ENCODE results near the gene KRTAP20-3. TPM values are rescaled to one million over a fixed set of nuclear protein-coding genes. Genes with fewer than 3 reads are reported as not detected.

Gene KRTAP20-3
- not detected for total RNA-seq
- long read RNA-seq = 0 reads

GRCh38 chr21:30642564-30642963 is at the start of gene KRTAP20-3:
TSS of gene KRTAP20-3 (plus strand) at chr21:30642864.
- intact Hi-C loops (cut with DNase I) = no loop called here
- no peaks in the 10 kb centered on the region for H3K9me3 ChIP-seq
- H3K4me3 ChIP-seq = no peak within 1 kb of the TSS
- no peaks in the 10 kb centered on the region for H3K4me1 ChIP-seq
- DNase-seq = no peak
- no peak for TF ChIP-seq CTCF (IDR thresholded peaks at IDR 0.05)
- no peak for ATAC-seq
- no peaks in the 10 kb centered on the region for H3K36me3 ChIP-seq
- H3K27me3 ChIP-seq = no peaks in the 10 kb centered on the region
- H3K27ac ChIP-seq = no peak within 1 kb of the TSS

- no peaks in the 10 kb centered on the region for H3K36me3 ChIP-seq
- DNase-seq = no peak
- no peaks in the 10 kb centered on the region for H3K9me3 ChIP-seq
- no peaks in the 10 kb centered on the region for H3K27me3 ChIP-seq
- no peaks in the 10 kb centered on the region for H3K4me1 ChIP-seq
- ATAC-seq = no peak
- no peak within 1 kb of the TSS for H3K27ac ChIP-seq
- H3K4me3 ChIP-seq = no peak within 1 kb of the TSS
- TF ChIP-seq CTCF (IDR thresholded peaks at IDR 0.05) = no peak
- intact Hi-C loops (cut with DNase I) = no loop called here
These were observed 43.9 kb upstream of the KRTAP20-3 start, which contains the start of gene KRTAP6-2 for GRCh38 chr21:30598802-30599201. TSS of gene KRTAP6-2 (minus strand) at chr21:30598902. CDS start at chr21:30598874, 28 bp downstream.

GRCh38 chr21:30600787-30601186 is 41.9 kb upstream of the KRTAP20-3 start, which contains the start of gene KRTAP22-1:
TSS of gene KRTAP22-1 (plus strand) at chr21:30601087.
- H3K27me3 ChIP-seq = no peaks in the 10 kb centered on the region
- ATAC-seq = no peak
- no peaks in the 10 kb centered on the region for H3K9me3 ChIP-seq
- intact Hi-C loops (cut with DNase I) = no loop called here
- no peak for TF ChIP-seq CTCF (IDR thresholded peaks at IDR 0.05)
- DNase-seq = no peak
- no peak within 1 kb of the TSS for H3K27ac ChIP-seq
- no peaks in the 10 kb centered on the region for H3K36me3 ChIP-seq
- H3K4me3 ChIP-seq = no peak within 1 kb of the TSS
- H3K4me1 ChIP-seq = no peaks in the 10 kb centered on the region

GRCh38 chr21:30605968-30606367 is 36.7 kb upstream of the KRTAP20-3 start:
- H3K4me3 ChIP-seq = no peak overlapping the region
- no peaks in the 10 kb centered on the region for H3K4me1 ChIP-seq
- no peak for TF ChIP-seq CTCF (IDR thresholded peaks at IDR 0.05)
- DNase-seq (no peak), ATAC-seq (no peak)
- intact Hi-C loops (cut with DNase I) = no loop called here
- no peak overlapping the region for H3K27ac ChIP-seq
- no peaks in the 10 kb centered on the region for H3K9me3 ChIP-seq
- no peaks in the 10 kb centered on the region for H3K27me3 ChIP-seq
- no peaks in the 10 kb centered on the region for H3K36me3 ChIP-seq

- no peak for ATAC-seq
- intact Hi-C loops (cut with DNase I) = no loop called here
- Histone ChIP-seq H3K9me3 (no peaks in the 10 kb centered on the region), H3K4me1 (no peaks in the 10 kb centered on the region), H3K4me3 (no peak overlapping the region), H3K27me3 (no peaks in the 10 kb centered on the region), H3K27ac (no peak overlapping the region), H3K36me3 (no peaks in the 10 kb centered on the region)
- no peak for DNase-seq
- TF ChIP-seq CTCF (IDR thresholded peaks at IDR 0.05) = no peak
These were observed 30.5 kb upstream of the KRTAP20-3 start for GRCh38 chr21:30612132-30612531.

GRCh38 chr21:30613836-30614235 is 28.8 kb upstream of the KRTAP20-3 start, which contains the start of gene KRTAP6-1:
TSS of gene KRTAP6-1 (minus strand) at chr21:30613930. CDS start at chr21:30613904, 26 bp downstream.
- no peak for DNase-seq
- Histone ChIP-seq H3K27ac (no peak within 1 kb of the TSS), H3K36me3 (no peaks in the 10 kb centered on the region), H3K27me3 (no peaks in the 10 kb centered on the region), H3K9me3 (no peaks in the 10 kb centered on the region), H3K4me3 (no peak within 1 kb of the TSS), H3K4me1 (no peaks in the 10 kb centered on the region)
- no peak for ATAC-seq
- intact Hi-C loops (cut with DNase I) = no loop called here
- TF ChIP-seq CTCF (IDR thresholded peaks at IDR 0.05) = no peak

All from upper lobe of right lung (tissue), 1 donor.